Measurements from ENCODE around the gene C8B. TPM values are rescaled to one million over a fixed set of nuclear protein-coding genes. Genes with fewer than 3 reads are reported as not detected.

C8B gene
- total RNA-seq, 1 experiment from 2014 or later: not detected

GRCh38 chr1:56917356-56917755 is 48.5 kb downstream of the C8B start:
- H3K27me3 Mint-ChIP-seq (ENCODE audit: low read depth): peaks cover 4% of the 10 kb centered on the region
- no peak for DNase-seq
- no peaks in the 10 kb centered on the region for H3K23me2 ChIP-seq (ENCODE audit: insufficient read length, low read depth, low read length, poor library complexity, severe bottlenecking)
- H3K27me3 ChIP-seq (ENCODE audit: insufficient read depth, low read length): no peaks in the 10 kb centered on the region; the same call in 1 of the 2 replicates
- H3K4me1 ChIP-seq (ENCODE audit: insufficient read depth, low read length): no peaks in the 10 kb centered on the region
- no peaks in the 10 kb centered on the region for H3K79me1 ChIP-seq (ENCODE audit: insufficient read depth, low read depth, low read length, poor library complexity, severe bottlenecking)
- no peaks in the 10 kb centered on the region for H3K9me3 ChIP-seq (ENCODE audit: control insufficient read depth, low read depth, low read length)
- no peak overlapping the region for H3K27ac ChIP-seq (ENCODE audit: insufficient read length, low read depth, low read length)
- no peaks in the 10 kb centered on the region; a peak in 1 of 5 replicates for H3K9me3 Mint-ChIP-seq
- H3K23ac ChIP-seq (ENCODE audit: insufficient read length, low read depth, low read length): no peak overlapping the region
- peaks cover 10 to 13% of the 10 kb centered on the region in 2 experiments for H3K4me1 Mint-ChIP-seq
- H2BK120ac ChIP-seq (ENCODE audit: low read depth, low read length, poor library complexity, severe bottlenecking): no peak overlapping the region
- H4K5ac ChIP-seq (ENCODE audit: insufficient read length, low read depth, low read length): no peak overlapping the region
- H3K4me2 ChIP-seq (ENCODE audit: insufficient read depth, insufficient read length, low read length): no peak overlapping the region
- TF ChIP-seq CTCF (conservative IDR thresholded peaks at IDR 0.05): no peak
- no peak overlapping the region for H2AK5ac ChIP-seq (ENCODE audit: insufficient read length, low read length)
- H3T11ph ChIP-seq (ENCODE audit: low read length): no peak overlapping the region
- no peaks in the 10 kb centered on the region for H3K36me3 Mint-ChIP-seq (ENCODE audit: insufficient read depth in 1 of 3, low read depth in 3 of 3)
- no peak overlapping the region for H3K4me3 Mint-ChIP-seq
- no peak overlapping the region for H3K56ac ChIP-seq (ENCODE audit: insufficient read length, low read depth, low read length)
- no peak overlapping the region for H2BK20ac ChIP-seq (ENCODE audit: low read depth, low read length, poor library complexity, severe bottlenecking)
- H2BK12ac ChIP-seq (ENCODE audit: insufficient read length, low read depth, low read length): no peak overlapping the region
- peak overlapping the region; percentile 53; the same call in 1 of the 2 replicates for H3K14ac ChIP-seq (ENCODE audit: insufficient read depth, low read length)
- no peak overlapping the region for H4K91ac ChIP-seq (ENCODE audit: insufficient read length, low read depth, low read length)
- H3K9ac ChIP-seq (ENCODE audit: extremely low read depth, insufficient read length, low read length): no peak overlapping the region
- no peaks in the 10 kb centered on the region for H3K79me2 ChIP-seq (ENCODE audit: insufficient read depth, low read length)
- H2BK5ac ChIP-seq (ENCODE audit: insufficient read length, low read length): no peak overlapping the region
- no peaks in the 10 kb centered on the region for H4K20me1 ChIP-seq (ENCODE audit: control insufficient read depth, insufficient read depth, insufficient read length)
- H3K18ac ChIP-seq (ENCODE audit: insufficient read length, low read depth, low read length): no peak overlapping the region
- no peak overlapping the region for H3K27ac Mint-ChIP-seq
- no CpG with 5 or more reads among the region's 5 CpGs for WGBS (ENCODE audit: extremely low coverage, insufficient read length, low lambda C conversion rate)
- H2AFZ ChIP-seq (ENCODE audit: low read length): no peak overlapping the region
- H3K4ac ChIP-seq (ENCODE audit: low read depth, low read length): no peak overlapping the region
- H2BK15ac ChIP-seq (ENCODE audit: low read depth, low read length): no peak overlapping the region
- H4K8ac ChIP-seq (replicated peaks; ENCODE audit: insufficient read length, low read depth, low read length): no peak overlapping the region

Data from H9 (cell line).